ENCODE data around the gene RASL11A.
"Not testable (repeated sequence)": the region's sequence is repeated elsewhere in the genome, so short reads cannot be mapped to it uniquely, and the experiment has no call there.

Gene RASL11A

DNA sequence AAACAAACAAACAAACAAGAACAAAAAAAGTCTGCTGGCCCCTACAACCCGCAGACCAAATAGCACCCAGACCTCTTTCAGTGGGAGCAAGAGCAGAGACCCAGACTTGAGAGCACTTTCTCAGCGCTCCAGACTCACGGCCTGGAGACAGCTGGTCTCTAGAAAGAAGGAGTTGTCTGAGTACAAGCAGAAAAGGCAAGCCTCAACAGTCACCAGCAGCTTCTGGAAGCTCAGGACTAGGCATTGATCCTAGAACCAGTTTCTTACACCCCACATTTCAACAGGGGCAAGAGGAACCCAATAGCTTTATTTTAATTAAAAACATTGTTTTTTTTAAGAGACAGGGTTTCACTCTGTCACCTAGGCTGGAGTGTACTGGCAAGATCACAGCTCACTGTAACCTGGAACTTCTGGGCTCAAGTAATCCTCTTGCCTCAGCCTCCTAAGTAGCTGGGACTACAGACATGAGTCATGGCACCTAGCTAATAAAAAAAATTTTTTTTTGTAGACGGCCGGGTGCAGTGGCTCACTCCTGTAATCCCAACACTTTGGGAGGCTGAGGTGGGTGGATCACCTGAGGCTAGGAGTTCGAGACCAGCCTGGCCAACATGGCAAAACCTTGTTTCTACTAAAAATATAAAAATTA is 30.4 kb downstream of the RASL11A start:
- no peak for DNase-seq (ENCODE audit: low spot score)

DNA sequence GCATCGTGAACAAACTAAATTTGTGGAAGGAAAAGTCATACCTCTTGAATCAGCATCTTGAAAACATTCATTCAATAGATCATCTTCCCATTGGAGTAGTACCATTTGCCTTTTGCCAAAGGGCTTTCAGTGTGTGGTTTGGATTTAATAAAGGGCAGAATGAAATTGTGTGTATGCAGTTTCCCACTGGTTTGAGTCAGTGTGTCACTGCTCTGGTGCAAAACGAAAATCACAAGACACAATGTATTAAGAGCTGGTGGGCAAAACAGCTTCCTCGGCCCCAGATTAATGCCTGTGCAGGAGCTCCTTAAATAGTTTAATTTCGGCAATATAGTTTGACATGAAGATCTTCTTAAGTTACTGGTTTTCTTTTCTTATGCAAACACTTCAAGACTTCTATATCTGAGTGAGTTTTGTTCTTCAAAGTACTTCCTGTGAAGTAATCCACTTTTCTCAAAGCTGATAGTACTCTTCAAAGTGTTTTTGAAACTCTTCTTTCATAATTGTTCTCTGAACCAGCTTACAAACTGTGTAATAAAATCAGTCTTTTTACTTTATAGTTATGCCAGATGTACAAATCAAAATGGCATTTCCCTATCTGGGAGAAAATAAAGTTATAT is 32.1 kb downstream of the RASL11A start:
- DNase-seq (ENCODE audit: low spot score), result no peak

DNA sequence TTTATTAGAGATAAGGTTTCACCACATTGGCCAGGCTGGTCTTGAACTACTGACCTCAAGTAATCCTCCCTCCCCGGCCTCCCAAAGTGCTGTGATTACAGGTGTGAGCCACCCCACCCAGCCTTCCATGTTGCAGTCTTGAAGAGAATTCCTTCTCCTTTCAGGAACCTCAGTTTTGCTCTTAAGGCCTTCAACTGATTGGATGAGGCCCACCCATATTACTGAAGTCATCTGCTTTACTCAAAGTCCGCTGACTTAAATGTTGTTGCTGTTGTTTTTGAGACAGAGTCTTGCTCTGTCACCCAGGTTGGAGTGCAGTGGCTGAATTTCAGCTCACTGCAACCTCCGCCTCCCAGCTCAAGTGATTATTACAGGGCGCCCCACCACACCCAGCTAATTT is 33.5 kb downstream of the RASL11A start:
- no peak for DNase-seq (ENCODE audit: low spot score)

DNA sequence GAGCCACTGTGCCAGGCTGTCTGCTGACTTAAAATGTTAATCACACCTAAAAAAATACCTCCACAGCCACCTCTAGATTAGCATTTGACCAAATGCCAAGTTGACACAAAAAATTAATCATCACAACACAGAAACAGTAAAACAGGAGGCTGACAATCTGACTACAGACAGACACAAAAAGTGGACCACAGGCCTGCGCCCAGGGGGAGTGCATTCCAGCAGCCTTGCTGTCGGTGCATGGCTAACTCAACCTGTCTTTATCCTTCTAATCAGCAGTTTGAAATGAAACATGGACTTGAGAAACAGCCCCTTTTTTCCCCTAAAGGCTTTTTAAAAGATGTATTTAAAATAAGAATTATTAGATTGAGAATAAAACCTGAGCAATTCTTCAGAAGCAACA is 34.0 kb downstream of the RASL11A start:
- no peak for DNase-seq (ENCODE audit: low spot score)

DNA sequence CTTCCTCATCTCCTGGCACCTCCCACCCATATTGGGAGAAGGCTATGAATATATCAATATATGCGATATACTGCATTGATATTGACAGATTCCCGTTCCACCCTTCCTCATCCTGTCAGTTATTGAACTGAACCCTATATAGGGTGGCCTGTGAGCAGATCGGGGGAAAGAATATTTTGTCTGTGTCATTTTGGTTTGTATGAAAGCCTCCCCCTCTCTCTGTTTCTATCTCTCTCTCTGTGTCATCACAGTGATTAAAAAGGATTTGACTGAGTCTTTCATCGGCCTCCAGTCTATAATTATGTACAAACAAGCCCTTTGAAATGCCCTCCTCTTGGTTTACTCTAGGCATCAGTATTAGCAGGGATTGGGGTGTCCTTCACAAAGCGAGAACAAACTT is 35.7 kb downstream of the RASL11A start:
- DNase-seq (ENCODE audit: low spot score), result no peak

DNA sequence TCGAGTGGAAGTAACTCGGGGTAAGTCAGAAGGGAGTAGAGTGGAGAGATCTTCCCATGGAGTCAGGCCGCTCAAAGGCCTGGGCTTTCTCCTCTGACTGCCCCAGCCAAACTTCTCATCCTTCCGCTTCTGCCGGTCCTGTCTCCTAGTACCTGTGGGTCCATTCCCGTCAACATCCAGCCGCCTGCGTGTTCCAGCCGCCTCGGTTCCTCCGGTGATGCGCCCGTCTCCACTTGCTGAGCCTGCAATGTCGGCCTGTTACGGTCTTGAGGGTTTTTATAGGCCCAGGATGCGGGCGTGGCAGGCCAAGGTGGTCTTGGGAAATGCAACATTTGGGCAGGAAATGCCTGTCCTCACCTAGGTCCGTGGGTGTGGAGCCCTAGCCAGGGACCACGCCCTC is 38.3 kb downstream of the RASL11A start:
- no peak for DNase-seq (ENCODE audit: low spot score)

DNA sequence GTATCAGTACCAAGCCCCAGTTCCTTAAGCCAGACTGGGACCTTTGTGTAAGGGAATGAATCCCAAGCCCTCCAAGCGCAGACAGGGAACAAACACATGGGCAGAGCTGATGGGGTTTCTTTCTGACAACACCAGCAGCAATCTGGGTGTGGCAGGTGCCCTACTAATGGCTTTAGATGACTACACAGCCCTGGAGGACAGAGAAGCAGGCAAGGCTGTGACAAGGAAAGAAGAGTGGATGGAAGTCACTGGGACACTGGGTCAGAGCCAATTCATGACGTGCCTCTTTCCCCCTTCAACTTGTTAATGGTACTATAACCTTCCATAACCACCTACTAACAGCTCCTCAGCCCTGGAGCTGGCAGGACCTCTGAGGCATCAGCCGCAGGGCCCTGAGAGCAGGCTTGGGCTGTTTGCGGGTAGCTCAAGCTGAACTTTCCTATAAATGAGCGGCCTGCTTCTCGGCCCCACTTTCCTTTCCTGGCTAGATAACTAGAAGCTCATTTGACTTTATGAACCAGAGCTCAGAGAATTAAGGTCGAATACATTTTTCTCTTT is 38.9 kb downstream of the RASL11A start:
- DNase-seq (ENCODE audit: low spot score), result no peak

DNA sequence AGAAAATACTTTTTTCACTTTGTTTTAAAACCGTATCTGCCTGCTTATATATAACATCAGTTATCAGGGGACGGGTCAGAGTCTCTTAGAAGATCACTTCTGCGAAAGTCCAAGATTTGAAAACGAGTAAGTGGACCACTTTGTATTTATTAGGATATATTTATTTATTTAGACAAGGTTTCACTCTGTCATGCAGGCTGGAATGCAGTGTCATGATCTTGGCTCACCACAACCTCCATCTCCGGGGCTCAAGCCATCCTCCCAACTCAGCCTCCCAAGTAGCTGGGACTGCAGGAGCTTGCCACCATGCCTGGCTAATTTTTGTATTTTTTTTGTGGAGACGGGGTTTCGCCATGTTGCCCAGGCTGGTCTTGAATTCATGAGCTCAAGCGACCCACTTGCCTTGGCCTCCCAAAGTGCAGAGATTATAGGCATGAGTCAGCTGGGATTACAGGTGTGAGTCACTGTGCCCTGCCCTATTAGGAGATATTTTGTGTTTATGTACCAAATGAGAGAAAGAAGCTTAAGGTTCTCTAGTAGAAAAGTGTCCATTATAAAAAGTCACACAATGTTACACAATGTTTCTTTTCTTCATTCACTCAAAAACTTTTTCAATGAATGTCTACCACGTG is 39.5 kb downstream of the RASL11A start:
- DNase-seq (ENCODE audit: low spot score), result peak; percentile 11

DNA sequence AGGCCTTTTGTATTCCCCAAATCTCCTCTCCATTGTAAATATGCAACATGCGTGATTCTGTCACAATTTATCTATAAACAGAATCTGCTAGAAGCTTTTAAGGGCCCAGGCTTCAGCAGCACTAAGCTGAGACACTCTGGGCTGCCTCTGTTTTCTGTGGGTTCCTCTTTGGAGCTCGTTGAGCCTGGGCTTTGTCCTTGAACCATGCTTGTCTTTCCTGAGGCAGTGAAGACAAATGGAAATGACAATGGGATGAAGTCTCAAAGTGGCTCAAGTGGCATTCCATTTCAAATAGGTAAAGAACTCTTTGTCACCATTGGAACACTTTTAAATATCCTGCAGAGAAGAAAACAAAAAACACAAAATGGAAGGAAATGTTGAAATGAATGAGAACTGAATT is 40.3 kb downstream of the RASL11A start:
- no peak for DNase-seq (ENCODE audit: low spot score)

DNA sequence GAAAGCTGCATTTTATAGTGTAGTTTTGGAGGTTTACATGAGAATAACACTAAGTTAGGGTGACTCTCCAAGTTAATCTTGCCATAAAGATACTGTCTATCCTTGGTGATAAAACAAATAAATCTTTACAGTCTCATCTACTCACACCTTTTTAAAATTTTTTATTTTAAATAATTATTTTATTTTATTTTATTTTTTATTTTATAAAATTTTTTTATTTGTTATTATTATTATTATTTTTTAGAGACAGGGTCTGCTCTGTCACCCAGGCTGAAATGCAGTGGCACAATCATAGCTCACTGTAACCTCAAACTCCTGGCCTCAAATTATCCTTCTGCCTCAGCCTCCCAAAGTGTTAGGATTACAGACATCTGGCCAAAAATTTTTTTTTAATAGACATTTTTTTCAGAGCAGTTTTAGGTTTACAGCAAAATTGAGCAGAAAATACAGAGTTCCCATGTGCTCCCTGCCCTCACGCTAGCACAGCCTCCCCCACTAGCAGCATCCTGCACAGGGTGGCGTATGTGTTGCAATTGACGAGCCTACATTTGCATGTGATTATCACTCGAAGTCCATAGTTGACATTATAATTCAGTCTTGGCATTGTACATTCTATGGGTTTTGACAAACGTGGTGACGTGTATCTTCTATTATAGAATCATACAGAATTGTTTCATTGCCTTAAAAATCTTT is 41.0 kb downstream of the RASL11A start:
- no peak for DNase-seq (ENCODE audit: low spot score)

DNA sequence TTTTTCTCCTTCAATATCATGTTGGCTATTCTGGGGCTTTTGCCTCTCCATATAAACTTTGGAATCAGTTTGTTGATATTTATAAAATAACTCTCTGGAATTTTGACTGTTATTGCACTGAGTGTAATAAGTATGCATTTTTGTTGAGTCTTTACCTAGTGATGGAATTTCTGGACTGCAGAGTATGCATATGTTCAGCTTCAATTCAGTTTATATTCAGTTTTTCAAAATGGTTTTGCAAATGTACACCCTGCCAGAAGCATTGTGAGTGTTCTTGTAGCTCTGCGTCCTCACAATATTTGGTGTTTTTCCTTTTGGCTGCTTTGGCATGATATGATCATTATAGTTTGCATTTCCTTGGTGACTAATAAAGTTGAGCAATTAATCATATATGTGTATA is 43.1 kb downstream of the RASL11A start:
- no peak for DNase-seq (ENCODE audit: low spot score)

DNA sequence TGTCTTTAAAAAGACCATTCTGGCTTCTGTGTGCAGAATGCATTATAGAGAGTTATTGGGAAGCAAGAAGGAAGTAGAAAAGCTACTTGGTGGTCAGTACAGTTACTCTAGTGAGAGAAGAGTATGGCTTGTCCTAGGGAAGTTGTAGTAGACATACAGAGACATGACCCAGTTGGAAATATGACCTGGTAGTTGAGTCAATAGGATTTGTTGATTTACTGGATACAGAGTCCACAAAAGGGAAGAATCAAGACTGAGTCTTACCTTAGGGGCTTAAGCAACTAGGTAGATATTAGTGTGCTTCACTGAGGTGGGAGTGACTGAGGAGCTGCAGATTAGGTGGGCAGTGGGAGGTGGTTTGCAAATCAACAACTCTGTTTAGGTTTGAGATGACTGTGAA is 48.8 kb downstream of the RASL11A start:
- DNase-seq (ENCODE audit: low spot score), result no peak

DNA sequence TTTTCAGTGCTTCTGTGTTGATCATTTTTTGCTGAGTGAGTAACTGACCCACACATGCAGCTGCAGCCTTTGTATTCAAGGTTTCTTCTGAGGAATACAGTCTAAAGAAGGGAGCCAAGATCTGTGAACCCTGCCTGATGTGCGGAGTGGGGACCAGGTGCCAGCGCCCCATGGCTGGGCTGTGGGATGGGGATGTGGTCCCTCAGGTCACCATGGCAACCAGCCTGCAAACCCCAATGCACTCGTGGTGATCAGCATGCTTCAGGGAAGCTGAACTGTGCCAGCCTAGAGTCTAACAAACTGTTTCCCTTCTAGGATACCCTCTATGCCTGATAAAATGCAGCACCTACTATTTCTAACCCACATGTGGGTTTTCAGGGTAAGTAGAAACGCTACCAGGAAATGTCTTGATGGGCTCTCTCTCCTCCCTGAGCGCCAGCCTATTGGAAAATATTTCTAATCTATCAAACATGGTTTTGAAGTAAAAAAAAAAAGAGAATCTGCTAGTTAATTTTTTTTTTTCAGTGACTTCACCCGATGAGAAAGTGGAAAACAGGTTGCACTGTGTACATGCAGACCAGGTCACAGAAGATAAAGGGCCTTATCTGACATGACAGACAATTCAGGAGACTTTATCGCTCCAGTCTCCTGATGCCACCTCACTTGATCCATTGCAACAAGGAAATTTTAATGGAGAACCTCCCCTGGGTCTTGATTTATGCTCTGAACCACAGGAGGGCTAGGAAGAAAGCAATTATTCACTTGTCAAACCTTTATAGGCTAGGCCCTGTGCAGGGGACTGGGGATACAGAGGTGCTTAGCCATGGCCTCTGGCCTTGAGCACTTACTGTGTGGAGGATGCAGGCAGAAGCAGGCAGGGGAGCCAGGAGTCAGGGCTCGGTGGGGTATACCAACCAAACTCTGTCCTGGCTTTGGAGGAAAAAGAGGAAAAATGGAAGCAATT is 51.1 kb downstream of the RASL11A start:
- no peak for DNase-seq (ENCODE audit: low spot score)

DNA sequence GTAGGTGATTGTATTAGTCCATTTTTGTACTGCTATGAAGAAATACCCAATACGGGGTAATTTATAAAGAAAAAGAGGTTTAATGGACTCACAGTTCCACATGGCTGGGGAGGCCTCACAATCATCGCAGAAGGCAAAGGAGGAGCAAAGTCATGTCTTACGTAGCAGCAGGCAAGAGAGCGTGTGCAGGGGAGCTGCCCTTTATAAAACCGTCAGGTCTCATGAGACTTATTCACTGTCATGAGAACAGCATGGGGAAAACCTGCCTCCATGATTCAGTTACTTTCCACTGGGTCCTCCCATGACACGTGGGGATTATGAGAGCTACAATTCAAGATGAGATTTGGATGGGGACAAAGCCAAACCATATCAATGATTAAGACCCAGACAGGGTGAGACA is 51.8 kb downstream of the RASL11A start:
- DNase-seq (ENCODE audit: low spot score), result not testable (repeated sequence)

Measured in hematopoietic multipotent progenitor cell treated with erythropoietin and hydrocortisone succinate and interleukin-3 and kit ligand, for 15 days (in vitro differentiated cells).